Endodermal cell (in vitro differentiated cells): Measurements from ENCODE around the gene REXO1. TPM values are rescaled to one million over a fixed set of nuclear protein-coding genes. Genes with fewer than 3 reads are reported as not detected.

Source experiments
- DNase-seq: peaks from one replicate; pipeline ENCODE4 v3.0.0-alpha.2; 2017
- H3K27ac ChIP-seq: 2 replicates; pipeline ENCODE4 v1.5.1; 2013; ENCODE audit warnings: mild to moderate bottlenecking, low read depth, low read length, moderate library complexity
- H3K27me3 ChIP-seq: 2 replicates; pipeline ENCODE4 v1.6.1; 2013; ENCODE audit warnings: mild to moderate bottlenecking, low read length, moderate library complexity; ENCODE audit not compliant: insufficient read depth, control insufficient read depth, poor library complexity, severe bottlenecking
- H3K36me3 ChIP-seq: 2 replicates; pipeline ENCODE4 v1.7.0; 2013; ENCODE audit warnings: mild to moderate bottlenecking, low read length, moderate library complexity; ENCODE audit not compliant: control insufficient read depth, insufficient read depth
- H3K4me1 ChIP-seq: one replicate; pipeline ENCODE4 v1.7.0; 2013; ENCODE audit warnings: low read length; ENCODE audit not compliant: control insufficient read depth, insufficient read depth
- H3K4me3 ChIP-seq: 2 replicates; pipeline ENCODE4 v1.5.1; 2013; ENCODE audit warnings: mild to moderate bottlenecking, low read length, moderate library complexity
- H3K9ac ChIP-seq: 2 replicates; pipeline ENCODE4 v1.6.1; 2013; ENCODE audit warnings: mild to moderate bottlenecking, low read length, moderate library complexity; ENCODE audit not compliant: poor library complexity, severe bottlenecking; ENCODE audit errors: extremely low read depth
- H3K9me3 ChIP-seq: 2 replicates; pipeline ENCODE4 v1.6.1; 2013; ENCODE audit warnings: mild to moderate bottlenecking, low read length, moderate library complexity; ENCODE audit not compliant: control insufficient read depth
- H3K27ac Mint-ChIP-seq: 2 replicates; pipeline ENCODE4 v1.8.0; 2020; ENCODE audit warnings: mixed read lengths
- H3K27me3 Mint-ChIP-seq: 2 replicates; pipeline ENCODE4 v1.8.0; 2021; ENCODE audit warnings: mild to moderate bottlenecking, mixed read lengths; ENCODE audit not compliant: insufficient read depth
- H3K36me3 Mint-ChIP-seq: 2 replicates; pipeline ENCODE4 v1.8.0; 2020; ENCODE audit warnings: low read depth, mixed read lengths
- H3K4me1 Mint-ChIP-seq: 2 replicates; pipeline ENCODE4 v1.8.0; 2020; ENCODE audit warnings: mixed read lengths
- H3K4me3 Mint-ChIP-seq: 2 replicates; pipeline ENCODE4 v1.8.0; 2020; ENCODE audit warnings: mild to moderate bottlenecking, moderate library complexity, mixed read lengths
- H3K9me3 Mint-ChIP-seq: 2 replicates; pipeline ENCODE4 v1.8.0; 2020; ENCODE audit warnings: mild to moderate bottlenecking, mixed read lengths
- CTCF ChIP-seq: fragments of 200-600 bp; sonication (generic); conservative IDR thresholded peaks from 2 replicates; pipeline ENCODE4 v1.5.0; 2021; ENCODE audit warnings: antibody characterized with exemption, mild to moderate bottlenecking
- WGBS, 2 experiments: methylation state at CpG; one replicate each; pipeline versions ENCODE4 v1.1.5 to v1.1.7; 2013; ENCODE audit warnings: missing lambda C conversion rate in 2 of 2, mixed read lengths in 1 of 2; ENCODE audit not compliant: insufficient coverage in 1 of 2, insufficient read length in 1 of 2; 5-methylcytosine and 5-hydroxymethylcytosine counted together
- total RNA-seq, 2 donors: library from RNA; stranded (reverse); fragmentation: NEBNext Ultra II Directional in 1 of 2; extraction: Animal tissue kit (Norgen Biotek cat#: 25700) in 1 of 2; gene quantifications; 2 replicates in 1 of 2; 3 replicates in 1 of 2; pipeline ENCODE4 v1.2.1, GENCODE V29; 2021

The REXO1 gene
- total RNA-seq, 2 donors from 2014 or later = 51.6 to 56.4 TPM

DNA sequence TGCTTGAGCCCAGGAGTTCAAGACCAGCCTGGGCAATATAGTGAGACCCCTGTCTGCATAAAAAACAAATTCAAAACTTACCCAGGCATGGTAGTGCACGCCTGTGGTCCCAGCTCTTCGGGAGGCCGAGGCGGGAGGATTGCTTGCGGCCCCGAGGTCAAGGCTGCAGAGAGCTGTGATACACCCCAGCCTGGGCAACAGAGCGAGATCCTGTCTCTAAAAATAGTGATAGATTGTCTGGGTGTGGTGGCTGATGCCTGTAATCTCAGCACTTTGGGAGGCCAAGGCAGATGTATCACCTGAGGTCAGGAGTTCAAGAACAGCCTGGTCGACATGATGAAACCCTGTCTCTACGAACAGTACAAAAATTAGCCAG is 19.1 kb upstream of the REXO1 start:
- Mint-ChIP-seq H3K9me3 (no peaks in the 10 kb centered on the region), H3K36me3 (peaks cover 2% of the 10 kb centered on the region), H3K4me3 (no peak overlapping the region), H3K4me1 (peaks cover 6% of the 10 kb centered on the region), H3K27ac (no peak overlapping the region), H3K27me3 (no peaks in the 10 kb centered on the region)
- H3K27me3 ChIP-seq = no peaks in the 10 kb centered on the region
- 95 to 100% methylated on average over 2 to 9 of the region's 9 CpGs for WGBS, 2 experiments
- no peak overlapping the region for H3K27ac ChIP-seq
- H3K9ac ChIP-seq = no peak overlapping the region
- H3K36me3 ChIP-seq = no peaks in the 10 kb centered on the region
- DNase-seq = no peak
- no peaks in the 10 kb centered on the region for H3K9me3 ChIP-seq
- peaks cover 11% of the 10 kb centered on the region for H3K4me1 ChIP-seq
- H3K4me3 ChIP-seq = no peak overlapping the region
- TF ChIP-seq CTCF = no peak

DNA sequence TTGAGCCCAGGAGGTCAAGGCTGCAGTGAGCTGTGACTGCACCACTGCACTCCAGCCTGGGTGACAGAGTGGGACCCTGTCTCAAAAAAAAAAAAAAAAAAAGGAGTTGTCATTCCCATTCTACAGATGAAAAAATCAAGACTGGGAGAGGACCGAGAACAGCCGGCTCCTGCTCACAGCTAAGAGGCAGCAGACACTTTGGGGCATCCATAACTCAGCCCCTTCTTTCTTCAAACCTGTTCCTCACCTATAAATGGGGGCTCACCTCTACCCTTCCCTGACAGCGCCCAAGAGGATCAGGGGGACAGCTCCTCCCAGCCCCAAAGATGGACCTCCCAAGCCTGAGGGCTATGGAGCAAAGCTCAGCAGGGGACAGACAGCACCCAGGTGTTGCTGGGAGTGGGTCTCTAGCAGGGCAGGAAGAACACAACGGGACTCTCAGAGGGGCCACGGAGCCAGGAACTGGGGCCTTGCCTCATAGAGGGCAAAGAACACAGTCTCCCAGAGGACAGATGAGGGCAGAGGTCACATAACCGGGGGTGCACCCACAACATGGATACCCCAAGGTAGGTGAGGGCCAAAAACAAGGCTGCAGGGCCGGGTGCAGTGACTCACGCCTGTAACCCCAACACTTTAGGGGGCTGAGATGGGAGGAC is 18.5 kb upstream of the REXO1 start:
- Histone ChIP-seq H3K4me1 (peaks cover 11% of the 10 kb centered on the region), H3K4me3 (no peak overlapping the region), H3K27ac (no peak overlapping the region), H3K9me3 (no peaks in the 10 kb centered on the region), H3K27me3 (no peaks in the 10 kb centered on the region), H3K9ac (no peak overlapping the region), H3K36me3 (no peaks in the 10 kb centered on the region)
- Mint-ChIP-seq H3K27me3 (peaks cover under 1% of the 10 kb centered on the region), H3K4me3 (no peak overlapping the region), H3K4me1 (peaks cover 6% of the 10 kb centered on the region), H3K27ac (no peak overlapping the region), H3K36me3 (peaks cover 2% of the 10 kb centered on the region), H3K9me3 (no peaks in the 10 kb centered on the region)
- TF ChIP-seq CTCF = no peak
- 91 to 94% methylated on average over 5 to 8 of the region's 8 CpGs for WGBS, 2 experiments
- DNase-seq = no peak

GRCh38 chr19:1865172-1866010 is 17.1 kb upstream of the REXO1 start:
- peak overlapping the region; percentile 30 for H3K27ac Mint-ChIP-seq
- peak overlapping the region; percentile 21 for H3K27ac ChIP-seq
- peak overlapping the region; percentile 80 for H3K9ac ChIP-seq
- no peaks in the 10 kb centered on the region for H3K9me3 Mint-ChIP-seq
- WGBS, 2 experiments = 89 to 97% methylated on average over 10 to 17 of the region's 17 CpGs
- H3K36me3 Mint-ChIP-seq = no peaks in the 10 kb centered on the region
- TF ChIP-seq CTCF = no peak
- peak overlapping the region; percentile 61 for H3K4me3 Mint-ChIP-seq
- H3K27me3 Mint-ChIP-seq = peaks cover 7% of the 10 kb centered on the region
- no peaks in the 10 kb centered on the region for H3K4me1 ChIP-seq
- no peaks in the 10 kb centered on the region for H3K27me3 ChIP-seq
- DNase-seq = no peak
- no peaks in the 10 kb centered on the region for H3K9me3 ChIP-seq
- H3K4me3 ChIP-seq = peak overlapping the region; percentile 81
- no peaks in the 10 kb centered on the region for H3K36me3 ChIP-seq
- peaks cover 12% of the 10 kb centered on the region for H3K4me1 Mint-ChIP-seq
